IMR-90 (cell line): Measurements from ENCODE around the gene ERMN.

ENCODE experiments used
- CEBPB ChIP-seq: IDR thresholded peaks from 2 replicates; pipeline ENCODE4 v1.6.1; 2012; ENCODE audit warnings: low read depth, low read length, improper control_type of control experiment
- CTCF ChIP-seq: conservative IDR thresholded peaks from 2 replicates; pipeline ENCODE4 v1.5.1; 2012; ENCODE audit warnings: mild to moderate bottlenecking, low read depth, low read length, improper control_type of control experiment
- ELK1 ChIP-seq: fragments of 150-350 bp; IDR thresholded peaks from 2 replicates; pipeline ENCODE4 v1.6.1; 2016; ENCODE audit warnings: low read depth, mild to moderate bottlenecking, low read length, moderate library complexity, borderline replicate concordance
- MAZ ChIP-seq: IDR thresholded peaks from 2 replicates; pipeline ENCODE4 v1.6.1; 2012; ENCODE audit warnings: low read depth, mild to moderate bottlenecking, low read length, improper control_type of control experiment, moderate library complexity, borderline replicate concordance
- POLR2A ChIP-seq: IDR thresholded peaks from 2 replicates; pipeline ENCODE4 v1.6.1; 2012; ENCODE audit warnings: mild to moderate bottlenecking, low read depth, low read length
- RAD21 ChIP-seq: IDR thresholded peaks from 2 replicates; pipeline ENCODE4 v1.6.1; 2012; ENCODE audit warnings: low read length, improper control_type of control experiment

GRCh38 chr2:157287160-157287559, 38.5 kb downstream of the ERMN start:
- no peak for TF ChIP-seq RAD21
- TF ChIP-seq CTCF, result no peak
- TF ChIP-seq POLR2A, result no peak
- no peak for TF ChIP-seq CEBPB
- no peak for TF ChIP-seq ELK1
- no peak for TF ChIP-seq MAZ
